Neutrophil (primary cell): Measurements from ENCODE around the gene TK2.

Source experiments
- H3K27ac ChIP-seq: fragments of 200-600 bp; sonication (generic); 2 replicates; pipeline ENCODE4 v1.5.1; 2016; ENCODE audit warnings: mild to moderate bottlenecking, moderate library complexity
- H3K27me3 ChIP-seq: fragments of 200-600 bp; sonication (generic); 2 replicates; pipeline ENCODE4 v1.6.0; 2016; ENCODE audit warnings: mild to moderate bottlenecking
- H3K36me3 ChIP-seq: fragments of 200-600 bp; sonication (generic); 2 replicates; pipeline ENCODE4 v1.5.1; 2017
- H3K4me1 ChIP-seq, 2 experiments: fragments of 200-600 bp in 1 of 2; sonication (generic) in 1 of 2; 1 replicate in 1 of 2; 2 replicates in 1 of 2; pipeline versions ENCODE4 v1.5.1 to v1.6.1; 2013 to 2016; ENCODE audit warnings: low read depth in 1 of 2, low read length in 1 of 2, mild to moderate bottlenecking in 1 of 2, moderate library complexity in 1 of 2; ENCODE audit not compliant: control insufficient read depth in 1 of 2, insufficient read depth in 1 of 2
- H3K4me3 ChIP-seq, 2 experiments: fragments of 200-600 bp in 1 of 2; sonication (generic) in 1 of 2; 1 replicate in 1 of 2; 2 replicates in 1 of 2; pipeline ENCODE4 v1.5.1; 2013 to 2016; ENCODE audit warnings: low read depth in 1 of 2, low read length in 1 of 2, mild to moderate bottlenecking in 1 of 2, moderate library complexity in 1 of 2
- H3K9me3 ChIP-seq: fragments of 200-600 bp; sonication (generic); 2 replicates; pipeline ENCODE4 v1.5.1; 2016
- CTCF ChIP-seq: fragments of 200-600 bp; sonication (generic); IDR thresholded peaks from 2 replicates; pipeline ENCODE4 v1.5.1; 2016; ENCODE audit warnings: antibody characterized with exemption

TK2 gene

DNA sequence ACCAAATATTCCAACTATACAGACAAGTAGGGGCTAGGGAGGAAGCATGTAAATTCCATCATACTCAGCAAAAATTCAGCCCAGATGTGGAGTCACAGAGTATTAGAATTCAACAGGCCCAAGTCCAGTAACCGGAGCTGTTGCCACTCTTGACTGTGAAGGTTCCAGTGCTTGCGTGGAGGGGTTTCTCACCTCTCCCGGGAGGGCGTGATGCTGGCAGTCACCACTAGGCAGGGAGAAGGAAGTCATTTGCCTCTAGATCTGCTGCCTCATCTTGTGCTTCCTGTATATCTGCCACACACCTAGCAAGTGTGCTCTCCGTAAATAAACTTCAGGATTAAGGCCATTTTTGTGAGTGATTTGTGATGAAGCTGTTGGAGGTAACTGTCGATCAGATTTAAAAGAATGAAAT lies 1.4 kb upstream of the TK2 start:
- no peaks in the 10 kb centered on the region for H3K27me3 ChIP-seq
- H3K4me1 ChIP-seq = peaks cover 85 to 89% of the 10 kb centered on the region in 2 experiments
- H3K9me3 ChIP-seq = no peaks in the 10 kb centered on the region
- peak overlapping the region; percentile 98 for H3K27ac ChIP-seq
- H3K36me3 ChIP-seq = peaks cover 17% of the 10 kb centered on the region
- TF ChIP-seq CTCF = peak; percentile 95
- H3K4me3 ChIP-seq = peak overlapping the region; percentile 95 to 99

DNA sequence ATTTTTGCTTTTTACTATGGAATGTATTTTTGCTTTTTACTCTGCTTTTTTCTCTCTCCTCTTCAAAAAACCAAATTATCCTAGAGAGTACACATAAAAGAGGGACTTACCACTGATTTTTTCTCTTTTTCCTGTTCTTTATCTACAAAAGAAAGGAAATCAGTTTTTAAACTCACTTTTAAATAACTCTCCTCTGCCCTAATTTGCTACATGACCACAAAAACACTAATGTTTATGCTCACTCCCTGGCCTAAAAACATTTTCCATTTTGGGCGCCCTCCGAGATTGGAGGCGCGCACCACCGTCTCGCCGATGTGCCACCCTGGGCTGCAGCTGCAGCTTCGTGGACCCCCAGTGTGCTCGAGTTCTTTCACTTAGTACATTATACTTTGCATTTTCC lies 1.1 kb downstream of the TK2 start:
- TF ChIP-seq CTCF = no peak
- Histone ChIP-seq H3K4me1 (peaks cover 69 to 72% of the 10 kb centered on the region in 2 experiments), H3K4me3 (peak overlapping the region; percentile 95 to 99), H3K36me3 (no peaks in the 10 kb centered on the region), H3K9me3 (no peaks in the 10 kb centered on the region), H3K27me3 (no peaks in the 10 kb centered on the region), H3K27ac (peak overlapping the region; percentile 98)

DNA sequence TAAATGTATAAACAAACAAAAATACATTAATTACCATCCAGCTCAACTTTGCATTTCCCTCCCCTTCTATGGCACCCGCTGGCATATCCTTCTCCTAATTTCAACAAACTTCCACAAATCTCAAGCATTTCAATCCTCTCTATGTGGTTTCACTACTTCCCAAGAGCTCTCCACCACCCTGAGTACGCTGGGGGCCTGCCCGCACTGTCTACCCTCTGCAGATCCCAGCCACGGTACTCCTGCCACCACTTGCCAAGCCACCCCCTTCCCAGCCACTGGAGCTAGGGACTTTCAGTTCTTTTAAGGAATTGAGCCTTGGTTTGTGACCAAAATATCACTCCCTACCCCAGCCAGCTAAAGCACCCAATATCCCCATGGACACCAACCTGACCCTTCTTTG lies 1.9 kb downstream of the TK2 start:
- no peaks in the 10 kb centered on the region for H3K9me3 ChIP-seq
- H3K4me3 ChIP-seq = peak overlapping the region in 1 of 2 experiments; percentile 95
- H3K27ac ChIP-seq = peak overlapping the region; percentile 98
- no peak for TF ChIP-seq CTCF
- no peaks in the 10 kb centered on the region for H3K36me3 ChIP-seq
- H3K4me1 ChIP-seq = peaks cover 70 to 76% of the 10 kb centered on the region in 2 experiments
- no peaks in the 10 kb centered on the region for H3K27me3 ChIP-seq

DNA sequence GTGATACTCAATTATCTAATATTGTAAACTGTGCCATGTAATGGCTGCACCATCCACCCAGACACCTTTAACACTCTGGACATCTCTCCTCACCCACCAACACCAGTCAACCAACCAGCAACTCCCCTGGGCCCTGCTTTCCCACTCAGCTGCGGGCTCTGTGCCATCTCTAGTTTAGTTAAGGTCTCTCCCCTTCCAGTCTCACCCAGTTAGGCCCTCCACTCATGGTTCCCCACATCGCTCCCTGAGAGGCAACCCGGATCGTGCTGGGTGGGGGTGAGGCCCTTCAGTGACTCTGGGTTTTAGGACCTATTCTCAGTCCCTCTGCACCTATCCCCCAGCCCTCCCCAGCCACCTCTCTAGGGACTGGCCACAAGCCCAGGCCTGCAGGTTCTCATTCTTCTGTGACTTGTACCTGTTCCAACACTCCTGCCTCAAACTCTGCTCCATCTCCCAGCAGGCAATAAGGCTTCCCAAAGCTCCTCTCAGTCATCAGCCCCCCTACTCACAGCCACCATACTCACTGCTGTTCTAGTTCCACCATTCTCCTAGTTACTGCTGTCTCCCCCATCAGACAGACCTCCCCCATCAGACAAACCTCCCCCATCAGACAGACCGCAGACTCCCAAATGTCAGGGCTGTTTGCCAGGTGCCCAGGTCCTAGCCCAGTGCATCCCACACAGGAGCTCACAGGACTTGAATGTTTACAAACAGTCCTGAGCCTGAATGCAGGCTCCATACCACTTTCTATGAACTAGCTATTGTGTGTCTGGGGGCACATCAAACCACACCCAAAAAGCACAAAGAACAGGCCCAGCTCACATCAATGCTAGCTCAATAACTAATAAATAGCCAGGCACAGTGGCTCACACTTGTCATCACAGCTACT lies 2.6 kb downstream of the TK2 start:
- peak overlapping the region; percentile 98 for H3K27ac ChIP-seq
- H3K4me1 ChIP-seq = peaks cover 64 to 74% of the 10 kb centered on the region in 2 experiments
- no peaks in the 10 kb centered on the region for H3K36me3 ChIP-seq
- no peak overlapping the region for H3K4me3 ChIP-seq
- H3K9me3 ChIP-seq = no peaks in the 10 kb centered on the region
- H3K27me3 ChIP-seq = no peaks in the 10 kb centered on the region
- no peak for TF ChIP-seq CTCF

- Histone ChIP-seq H3K9me3 (no peaks in the 10 kb centered on the region), H3K4me3 (no peak overlapping the region), H3K27ac (peak overlapping the region; percentile 64), H3K4me1 (peaks cover 44 to 52% of the 10 kb centered on the region in 2 experiments), H3K27me3 (no peaks in the 10 kb centered on the region), H3K36me3 (no peaks in the 10 kb centered on the region)
- TF ChIP-seq CTCF = no peak
Observed at GRCh38 chr16:66544016-66544757, 5.7 kb downstream of the TK2 start.
